K562 (cell line): ENCODE data around the gene HLA-DOA. TPM values are rescaled to one million over a fixed set of nuclear protein-coding genes. Genes with fewer than 3 reads are reported as not detected.

Experiments
- ATAC-seq: fragments of 200-7000 bp; cut with Tn5 transposase; 3 replicates; pipeline ENCODE4 v1.9.1; 2020; ENCODE audit warnings: moderate library complexity
- BruUV-seq: library from RNA; stranded (reverse); fragments of 400-500 nt; replicated peaks from 2 replicates; lab custom pipeline; 2021; lab: Mats Ljungman, UMichigan
- CTCF ChIA-PET: fragments of 300-600 bp; formaldehyde crosslinking; extraction: SDS; loops from one replicate; lab custom pipeline; 2021; ENCODE audit warnings: low intra/inter-chr PET ratio; lab: Yijun Ruan, JAX
- POLR2A ChIA-PET: fragments of 300-600, 350-650 bp; sonication (Branson Sonifier 250); formaldehyde crosslinking; extraction: SDS; loops from one replicate; lab custom pipeline; 2021; ENCODE audit warnings: antibody characterized with exemption, inconsistent platforms; lab: Yijun Ruan, JAX
- DNase-seq, 4 experiments: peaks; one replicate each; pipeline versions ENCODE4 v3.0.0 to v3.0.0-alpha.2; 2011 to 2018; ENCODE audit warnings: low spot score in 3 of 4, mixed read lengths in 3 of 4; ENCODE audit errors: extremely low read depth in 1 of 4
- FAIRE-seq: peaks from 2 replicates; lab custom pipeline; 2011; peaks lifted over from hg19 to GRCh38; lab: Jason Lieb, UNC
- H2AFZ ChIP-seq: 2 replicates; pipeline ENCODE4 v1.6.0; 2011; ENCODE audit warnings: low read depth, low read length, control low read depth, inconsistent platforms
- H3K27ac ChIP-seq: fragments of 200-600 bp; 3 replicates; pipeline ENCODE4 v1.8.0; 2011; ENCODE audit warnings: low read depth, mild to moderate bottlenecking, control low read depth, inconsistent platforms, low read length, moderate library complexity, mixed read lengths; ENCODE audit errors: extremely low read depth
- H3K27me3 ChIP-seq, 2 experiments: fragments of 300-600 bp in 1 of 2; 2 replicates in 1 of 2; 3 replicates in 1 of 2; pipeline versions ENCODE4 v1.6.0 to v1.8.0; 2011; ENCODE audit warnings: inconsistent platforms in 2 of 2, low read length in 2 of 2, mild to moderate bottlenecking in 1 of 2, mixed read lengths in 1 of 2, moderate library complexity in 1 of 2; ENCODE audit not compliant: control insufficient read depth in 2 of 2, insufficient read depth in 2 of 2
- H3K36me3 ChIP-seq: fragments of 300-600 bp; 3 replicates; pipeline ENCODE4 v1.8.0; 2011; ENCODE audit warnings: mild to moderate bottlenecking, low read length, inconsistent platforms; ENCODE audit not compliant: control insufficient read depth, insufficient read depth
- H3K4me1 ChIP-seq, 2 experiments: fragments of 200-600 bp in 1 of 2; replicated peaks in 1 of 2; 2 replicates in 1 of 2; 3 replicates in 1 of 2; pipeline versions ENCODE4 v1.5.1 to v1.8.0; 2011; ENCODE audit warnings: inconsistent platforms in 2 of 2, low read length in 2 of 2, mild to moderate bottlenecking in 1 of 2, mixed read lengths in 1 of 2, moderate library complexity in 1 of 2; ENCODE audit not compliant: control insufficient read depth in 2 of 2, insufficient read depth in 2 of 2
- H3K4me2 ChIP-seq: 2 replicates; pipeline ENCODE4 v1.6.1; 2011; ENCODE audit warnings: low read length, control low read depth, inconsistent platforms, mixed read lengths; ENCODE audit not compliant: insufficient read depth
- H3K4me3 ChIP-seq: fragments of 200-600 bp; sonication (generic), shearing (Covaris generic); 2 replicates; pipeline ENCODE4 v1.5.1; 2016; ENCODE audit warnings: control low read depth, inconsistent platforms
- H3K79me2 ChIP-seq: fragments of 200-600 bp; 3 replicates; pipeline ENCODE4 v1.8.0; 2011; ENCODE audit warnings: low read length, inconsistent platforms; ENCODE audit not compliant: control insufficient read depth, insufficient read depth
- H3K9ac ChIP-seq, 2 experiments: 2 replicates each; pipeline versions ENCODE4 v1.6.0 to v1.6.1; 2011; ENCODE audit warnings: low read depth in 2 of 2, low read length in 2 of 2, control low read depth in 1 of 2, inconsistent platforms in 1 of 2, mild to moderate bottlenecking in 1 of 2, mixed read lengths in 1 of 2; ENCODE audit not compliant: insufficient read depth in 1 of 2
- H3K9me1 ChIP-seq: one replicate; pipeline ENCODE4 v1.6.0; 2011; ENCODE audit warnings: inconsistent platforms, mild to moderate bottlenecking, low read length, moderate library complexity; ENCODE audit not compliant: control insufficient read depth, insufficient read depth
- H3K9me3 ChIP-seq: replicated peaks from 2 replicates; pipeline ENCODE4 v1.5.1; 2011; ENCODE audit warnings: low read depth, low read length, inconsistent platforms; ENCODE audit not compliant: control insufficient read depth, insufficient read depth
- H4K20me1 ChIP-seq: replicated peaks from 2 replicates; pipeline ENCODE4 v1.6.1; 2011; ENCODE audit warnings: low read length, inconsistent platforms, mixed read lengths; ENCODE audit not compliant: control insufficient read depth, insufficient read depth
- CBFA2T2 ChIP-seq: fragments of 450-650 bp; conservative IDR thresholded peaks from 2 replicates; pipeline ENCODE4 v1.6.1; 2017; ENCODE audit warnings: mild to moderate bottlenecking
- CREM ChIP-seq: IDR thresholded peaks from 2 replicates; pipeline ENCODE4 v1.6.1; 2014; ENCODE audit warnings: antibody characterized with exemption, low read depth
- ELF2 ChIP-seq: fragments of 250-450 bp; sonication (Bioruptor Pico); IDR thresholded peaks from 2 replicates; pipeline ENCODE4 v1.5.0; 2021; ENCODE audit warnings: mild to moderate bottlenecking
- FOSL1 ChIP-seq: fragments of 200-800 bp; sonication (Bioruptor generic); conservative IDR thresholded peaks from 2 replicates; pipeline ENCODE4 v1.6.1; 2016; ENCODE audit warnings: missing genetic modification characterization, missing compliant biosample characterization
- HNRNPUL1 ChIP-seq: fragments of 200-400 bp; formaldehyde crosslinking; IDR thresholded peaks from 2 replicates; pipeline ENCODE4 v1.6.1; 2017; ENCODE audit warnings: low read length
- MCM3 ChIP-seq: fragments of 450-650 bp; IDR thresholded peaks from 2 replicates; pipeline ENCODE4 v1.6.1; 2016
- MLX ChIP-seq, 2 experiments: fragments of 450-650 bp in 1 of 2; sonication (generic) in 1 of 2; formaldehyde crosslinking; conservative IDR thresholded peaks; 2 replicates each; pipeline versions ENCODE4 v1.4.0 to v1.8.1; 2020 to 2022; ENCODE audit warnings: mild to moderate bottlenecking in 1 of 2, missing genetic modification reagents in 1 of 2
- MXD1 ChIP-seq: fragments of 250-450 bp; sonication (Bioruptor Pico); IDR thresholded peaks from 2 replicates; pipeline ENCODE4 v1.8.0; 2021; ENCODE audit warnings: borderline replicate concordance, mild to moderate bottlenecking, moderate library complexity; ENCODE audit not compliant: poor library complexity, severe bottlenecking
- NFYB ChIP-seq: IDR thresholded peaks from 2 replicates; pipeline ENCODE4 v1.6.1; 2011; ENCODE audit warnings: mild to moderate bottlenecking, moderate library complexity; ENCODE audit not compliant: insufficient read length; ENCODE audit errors: extremely low read depth
- RCOR1 ChIP-seq, 2 experiments: IDR thresholded peaks; 2 replicates each; pipeline ENCODE4 v1.6.1; 2012; ENCODE audit warnings: low read depth in 2 of 2, low read length in 2 of 2, borderline replicate concordance in 1 of 2, improper control_type of control experiment in 1 of 2
- RUNX1 ChIP-seq: sonication (generic); IDR thresholded peaks from 2 replicates; pipeline ENCODE4 v1.6.1; 2016; ENCODE audit warnings: antibody characterized with exemption, low read depth
- SIN3A ChIP-seq, 2 experiments: fragments of 150-350 bp in 1 of 2; IDR thresholded peaks; 2 replicates each; pipeline ENCODE4 v1.6.1; 2011 to 2016; ENCODE audit warnings: borderline replicate concordance in 2 of 2, low read depth in 2 of 2, low read length in 2 of 2, mild to moderate bottlenecking in 2 of 2, moderate library complexity in 2 of 2; ENCODE audit not compliant: control insufficient read depth in 1 of 2
- ZNF3 ChIP-seq: fragments of 250-450 bp; sonication (Bioruptor Pico); IDR thresholded peaks from 2 replicates; pipeline ENCODE4 v1.5.0; 2021; ENCODE audit warnings: mild to moderate bottlenecking, moderate library complexity
- ZNF696 ChIP-seq: fragments of 250-450 bp; sonication (Bioruptor Pico); conservative IDR thresholded peaks from 2 replicates; pipeline ENCODE4 v1.4.0; 2020; ENCODE audit warnings: mild to moderate bottlenecking, moderate library complexity
- ZNF76 ChIP-seq: fragments of 250-450 bp; sonication (Bioruptor Pico); IDR thresholded peaks from 2 replicates; pipeline ENCODE4 v1.4.0; 2020; ENCODE audit warnings: mild to moderate bottlenecking, moderate library complexity, borderline replicate concordance
- ZNF764 ChIP-seq: fragments of 250-450 bp; sonication (Bioruptor Pico); IDR thresholded peaks from 2 replicates; pipeline ENCODE4 v1.4.0; 2020; ENCODE audit warnings: low read depth, mild to moderate bottlenecking, moderate library complexity
- in situ Hi-C: fragments of 300-500 bp; cut with MboI; formaldehyde crosslinking; loops from 4 replicates; pipeline ENCODE4 v1.15.0; 2018; ENCODE audit warnings: inconsistent platforms, mixed read lengths
- intact Hi-C: fragments of 100-400 bp; cut with micrococcal nuclease; formaldehyde crosslinking; loops from 2 replicates; pipeline ENCODE4 v1.14.2; 2022
- polyA plus RNA-seq, 8 experiments: library from polyadenylated mRNA; depleted of rRNA in 4 of 8; stranded (reverse) in 5 of 8; unstranded in 3 of 8; fragments of >200 nt; fragmentation: Nextera tagmentation in 2 of 8; fragmentation: Illumina TruSeq in 1 of 8; extraction: Ambion mirVana in 2 of 8; extraction: Trizol in 1 of 8; gene quantifications; 2 replicates each; pipeline versions ENCODE4 v1.2.1 to v1.2.3, GENCODE V29; 2011 to 2014; ENCODE audit warnings: inconsistent platforms in 1 of 8, missing spikeins in 1 of 8
- total RNA-seq, 7 experiments: library from RNA; depleted of rRNA in 6 of 7; stranded (reverse); fragments of >200 nt in 6 of 7; fragmentation: Illumina TruSeq in 2 of 7; extraction: Trizol in 2 of 7; gene quantifications; 2 replicates each; pipeline versions ENCODE4 v1.2.1 to v1.2.3, GENCODE V29; 2011 to 2021; ENCODE audit warnings: low replicate concordance in 1 of 7

The HLA-DOA gene
- total and polyA plus RNA-seq, 9 of the 15 experiments (the other 6 are each of a cell fraction or from before 2014, with no cell fraction given): 0.07 TPM; not detected in 8

GRCh38 chr6:33019372-33019771, 10.0 kb upstream of the HLA-DOA start:
- in situ Hi-C loops (loop anchor here (5.0 kb wide), 2 partner anchors 68 to 228 kb away; no protein-coding TSS in a partner anchor), intact Hi-C loops (loop anchor here (5.0 kb wide), 1 partner anchor 128 kb away; no protein-coding TSS in a partner anchor)
- no peak for FAIRE-seq
- Histone ChIP-seq H3K36me3 (no peaks in the 10 kb centered on the region), H3K9me3 (no peaks in the 10 kb centered on the region), H2AFZ (no peak overlapping the region), H3K79me2 (no peaks in the 10 kb centered on the region), H3K9ac (no peak overlapping the region), H4K20me1 (peaks cover 4% of the 10 kb centered on the region; the same call in 1 of the 2 replicates), H3K4me2 (no peak overlapping the region), H3K9me1 (no peaks in the 10 kb centered on the region), H3K27ac (no peak overlapping the region), H3K27me3 (peaks cover 16 to 41% of the 10 kb centered on the region in 2 experiments), H3K4me1 (no peaks in the 10 kb centered on the region), H3K4me3 (no peak overlapping the region)
- no peak for ATAC-seq
- TF ChIP-seq RCOR1 (IDR thresholded peaks at IDR 0.05; ENCODE audit: borderline replicate concordance in 1 of 2, low read depth in 2 of 2, low read length in 2 of 2) (no peak), ZNF696 (CRISPR knock-in tag) (no peak), FOSL1 (tag) (no peak), MCM3 (no peak), SIN3A (IDR thresholded peaks at IDR 0.05; ENCODE audit: borderline replicate concordance in 2 of 2, control insufficient read depth in 1 of 2, low read depth in 2 of 2, low read length in 2 of 2) (no peak), ZNF3 (CRISPR knock-in tag) (no peak), CREM (no peak), MXD1 (CRISPR knock-in tag) (no peak), CBFA2T2 (no peak), HNRNPUL1 (no peak), MLX (CRISPR knock-in tag; conservative IDR thresholded peaks at IDR 0.05) (no peak), NFYB (no peak), ZNF764 (CRISPR knock-in tag) (no peak), RUNX1 (no peak), ELF2 (no peak), ZNF76 (no peak)
- DNase-seq: peak in 1 of 4 experiments; percentile 4
- no TSS peak for BruUV-seq
- ChIA-PET POLR2A (interaction anchor here (0.5 to 0.6 kb wide), 2 partner anchors 47 to 278 kb away, joined by 3 read pairs; no protein-coding TSS in a partner anchor), CTCF (no interaction called here)
